ENCODE measurements around the gene HAUS7.

GRCh38 chrX:153476666-153477363, 6.4 kb upstream of the HAUS7 start:
- TF ChIP-seq, protein P1, sequence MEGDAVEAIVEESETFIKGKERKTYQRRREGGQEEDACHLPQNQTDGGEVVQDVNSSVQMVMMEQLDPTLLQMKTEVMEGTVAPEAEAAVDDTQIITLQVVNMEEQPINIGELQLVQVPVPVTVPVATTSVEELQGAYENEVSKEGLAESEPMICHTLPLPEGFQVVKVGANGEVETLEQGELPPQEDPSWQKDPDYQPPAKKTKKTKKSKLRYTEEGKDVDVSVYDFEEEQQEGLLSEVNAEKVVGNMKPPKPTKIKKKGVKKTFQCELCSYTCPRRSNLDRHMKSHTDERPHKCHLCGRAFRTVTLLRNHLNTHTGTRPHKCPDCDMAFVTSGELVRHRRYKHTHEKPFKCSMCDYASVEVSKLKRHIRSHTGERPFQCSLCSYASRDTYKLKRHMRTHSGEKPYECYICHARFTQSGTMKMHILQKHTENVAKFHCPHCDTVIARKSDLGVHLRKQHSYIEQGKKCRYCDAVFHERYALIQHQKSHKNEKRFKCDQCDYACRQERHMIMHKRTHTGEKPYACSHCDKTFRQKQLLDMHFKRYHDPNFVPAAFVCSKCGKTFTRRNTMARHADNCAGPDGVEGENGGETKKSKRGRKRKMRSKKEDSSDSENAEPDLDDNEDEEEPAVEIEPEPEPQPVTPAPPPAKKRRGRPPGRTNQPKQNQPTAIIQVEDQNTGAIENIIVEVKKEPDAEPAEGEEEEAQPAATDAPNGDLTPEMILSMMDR (IDR thresholded peaks at IDR 0.05): no peak
- no peak for TF ChIP-seq POLR2A (IDR thresholded peaks at IDR 0.05)
- no peak for TF ChIP-seq POLR2AphosphoS5 (IDR thresholded peaks at IDR 0.05)
- no peak for TF ChIP-seq EP300 (IDR thresholded peaks at IDR 0.05; ENCODE audit: low read depth)

Measured in transverse colon (tissue), 4 donors.